HG02642 (cell line): Measurements from ENCODE around the gene C14orf180.

Source experiments
- ATAC-seq: cut with Tn5 transposase; IDR thresholded peaks from one replicate; pipeline ENCODE4 v1.9.1; 2021; ENCODE audit warnings: mild to moderate bottlenecking; ENCODE audit not compliant: unreplicated experiment, poor library complexity

Gene C14orf180

GRCh38 chr14:104579507-104579906, at the start of gene C14orf180:
Gene C14orf180 (plus strand): TSS chr14:104579764. CDS start chr14:104586431, 6,667 bp downstream.
- ATAC-seq: no peak

GRCh38 chr14:104530646-104531045, 48.9 kb upstream of the C14orf180 start:
- no peak for ATAC-seq

- no peak for ATAC-seq
Observed at GRCh38 chr14:104531421-104532190, 48.0 kb upstream of the C14orf180 start.

- ATAC-seq: no peak
Observed at GRCh38 chr14:104532191-104532555, 47.4 kb upstream of the C14orf180 start.

- ATAC-seq: no peak
Observed at GRCh38 chr14:104534036-104534435, 45.5 kb upstream of the C14orf180 start.

- no peak for ATAC-seq
Observed at GRCh38 chr14:104536942-104537612, 42.5 kb upstream of the C14orf180 start.

GRCh38 chr14:104537613-104537988, 42.0 kb upstream of the C14orf180 start:
- no peak for ATAC-seq

GRCh38 chr14:104541905-104542465, 37.6 kb upstream of the C14orf180 start:
- ATAC-seq: no peak

- no peak for ATAC-seq
Observed at GRCh38 chr14:104542871-104543830, 36.4 kb upstream of the C14orf180 start.

- no peak for ATAC-seq
Observed at GRCh38 chr14:104544362-104544961, 35.1 kb upstream of the C14orf180 start.

- ATAC-seq: no peak
Observed at GRCh38 chr14:104545151-104545941, 34.2 kb upstream of the C14orf180 start.

- ATAC-seq: no peak
Observed at GRCh38 chr14:104545942-104546501, 33.5 kb upstream of the C14orf180 start.

GRCh38 chr14:104546591-104547309, 32.8 kb upstream of the C14orf180 start:
- no peak for ATAC-seq

- no peak for ATAC-seq
Observed at GRCh38 chr14:104547310-104547997, 32.1 kb upstream of the C14orf180 start.

- ATAC-seq: no peak
Observed at GRCh38 chr14:104547998-104548700, 31.4 kb upstream of the C14orf180 start.

GRCh38 chr14:104548802-104549535, 30.6 kb upstream of the C14orf180 start:
- ATAC-seq: no peak
